Peyer's patch (tissue), 4 donors: ENCODE results near the gene LBX2.

Experiments used
- CTCF ChIP-seq, 6 experiments: fragments of 450-650 bp in 4 of 6; fragments of 200-600 bp in 2 of 6; sonication (generic) in 1 of 6; IDR thresholded peaks; one replicate each; pipeline ENCODE4 v1.5.1; 2017 to 2019; ENCODE audit warnings: antibody characterized with exemption in 6 of 6, mild to moderate bottlenecking in 3 of 6, moderate library complexity in 1 of 6
- POLR2A ChIP-seq, 2 donors: fragments of 450-650 bp; IDR thresholded peaks; one replicate each; pipeline ENCODE4 v1.5.1; 2017; ENCODE audit warnings: antibody characterized with exemption in 2 of 2, mild to moderate bottlenecking in 2 of 2, moderate library complexity in 2 of 2

GRCh38 chr2:74513605-74514367 is 14.4 kb upstream of the LBX2 start:
- no peak for TF ChIP-seq POLR2A (IDR thresholded peaks at IDR 0.05)
- no peak for TF ChIP-seq CTCF (IDR thresholded peaks at IDR 0.05)
